C4-2B (cell line): ENCODE results near the gene NKG7.
A peak's percentile ranks its signal among the peaks of the same experiment; 100 is the strongest.
"Not testable (repeated sequence)": the region's sequence is repeated elsewhere in the genome, so short reads cannot be mapped to it uniquely, and the experiment has no call there.

Experiments
- H3K27ac ChIP-seq: fragments of 450-650 bp; 2 replicates; pipeline ENCODE4 v1.5.1; 2017
- ZFX ChIP-seq: fragments of 450-650 bp; IDR thresholded peaks from 2 replicates; pipeline ENCODE4 v1.6.1; 2017
- TF ChIP-seq, protein P1 (sequence below): fragments of 450-650 bp; conservative IDR thresholded peaks from 2 replicates; pipeline ENCODE4 v1.5.1; 2017; ENCODE audit warnings: mild to moderate bottlenecking

NKG7 gene

GRCh38 chr19:51372649-51373504, at the start of gene NKG7:
Gene NKG7 (minus strand): TSS chr19:51372654. CDS start chr19:51372535, 119 bp downstream.
- no peak for TF ChIP-seq ZFX
- TF ChIP-seq, protein P1, sequence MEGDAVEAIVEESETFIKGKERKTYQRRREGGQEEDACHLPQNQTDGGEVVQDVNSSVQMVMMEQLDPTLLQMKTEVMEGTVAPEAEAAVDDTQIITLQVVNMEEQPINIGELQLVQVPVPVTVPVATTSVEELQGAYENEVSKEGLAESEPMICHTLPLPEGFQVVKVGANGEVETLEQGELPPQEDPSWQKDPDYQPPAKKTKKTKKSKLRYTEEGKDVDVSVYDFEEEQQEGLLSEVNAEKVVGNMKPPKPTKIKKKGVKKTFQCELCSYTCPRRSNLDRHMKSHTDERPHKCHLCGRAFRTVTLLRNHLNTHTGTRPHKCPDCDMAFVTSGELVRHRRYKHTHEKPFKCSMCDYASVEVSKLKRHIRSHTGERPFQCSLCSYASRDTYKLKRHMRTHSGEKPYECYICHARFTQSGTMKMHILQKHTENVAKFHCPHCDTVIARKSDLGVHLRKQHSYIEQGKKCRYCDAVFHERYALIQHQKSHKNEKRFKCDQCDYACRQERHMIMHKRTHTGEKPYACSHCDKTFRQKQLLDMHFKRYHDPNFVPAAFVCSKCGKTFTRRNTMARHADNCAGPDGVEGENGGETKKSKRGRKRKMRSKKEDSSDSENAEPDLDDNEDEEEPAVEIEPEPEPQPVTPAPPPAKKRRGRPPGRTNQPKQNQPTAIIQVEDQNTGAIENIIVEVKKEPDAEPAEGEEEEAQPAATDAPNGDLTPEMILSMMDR: no peak
- no peak within 1 kb of the TSS for H3K27ac ChIP-seq

GRCh38 chr19:51422053-51422448, 49.6 kb upstream of the NKG7 start:
- TF ChIP-seq, protein P1: peak; percentile 98
- TF ChIP-seq ZFX: no peak
- H3K27ac ChIP-seq: no peak overlapping the region

- TF ChIP-seq, protein P1: no peak
- no peak for TF ChIP-seq ZFX
- no peak overlapping the region for H3K27ac ChIP-seq
Observed at GRCh38 chr19:51421229-51422052, 49.0 kb upstream of the NKG7 start.

- not testable (repeated sequence) for H3K27ac ChIP-seq
Observed at GRCh38 chr19:51420511-51420910, 48.1 kb upstream of the NKG7 start.

GRCh38 chr19:51418707-51419106, 46.3 kb upstream of the NKG7 start:
- no peak overlapping the region for H3K27ac ChIP-seq
- TF ChIP-seq, protein P1: no peak
- no peak for TF ChIP-seq ZFX

- TF ChIP-seq, protein P1: no peak
- no peak for TF ChIP-seq ZFX
- H3K27ac ChIP-seq: no peak overlapping the region
Observed at GRCh38 chr19:51417810-51418157, 45.3 kb upstream of the NKG7 start.

DNA sequence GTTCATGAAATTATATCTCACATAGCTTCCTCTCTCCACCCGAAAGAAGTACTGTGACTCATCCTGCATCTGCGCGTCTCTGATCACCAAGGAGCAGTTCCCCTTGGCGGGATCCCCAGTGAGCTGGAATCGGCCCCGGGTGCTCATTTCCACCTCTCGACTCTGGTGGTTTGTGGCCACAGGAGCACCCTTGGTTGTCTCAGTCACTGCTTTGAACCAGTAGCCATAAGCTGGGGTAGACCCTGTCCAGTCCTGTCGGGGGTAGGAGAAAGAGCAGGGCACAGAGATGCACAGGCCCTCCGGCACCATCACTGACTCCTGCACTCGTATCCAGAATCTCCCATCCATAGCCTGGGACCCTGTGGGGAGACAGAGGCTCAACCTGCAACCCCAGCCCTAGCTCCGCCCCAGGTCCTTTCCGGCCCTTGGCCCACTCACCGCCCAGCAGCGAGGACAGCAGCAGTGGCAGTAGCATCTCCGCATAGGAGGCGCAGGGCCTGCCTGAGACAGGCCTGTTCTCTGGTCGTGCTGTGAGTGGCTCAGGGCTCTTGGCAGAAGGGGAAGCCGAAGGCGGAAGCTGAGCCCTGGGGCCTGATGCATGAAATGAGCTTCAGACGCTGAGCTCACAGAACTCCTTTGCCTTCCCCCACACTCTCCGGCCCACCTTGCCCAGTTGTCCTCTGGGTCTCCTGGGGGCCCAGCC, 44.8 kb upstream of the NKG7 start, which contains the start of gene SIGLEC10:
Gene SIGLEC10, minus strand, starts transcription at position 536 of the 703 bp plus-strand sequence. Its CDS starts 61 bp downstream, at position 475.
- no peak for TF ChIP-seq ZFX
- TF ChIP-seq, protein P1: no peak
- no peak within 1 kb of the TSS for H3K27ac ChIP-seq

- H3K27ac ChIP-seq: not testable (repeated sequence)
Observed at GRCh38 chr19:51416422-51416821, 44.0 kb upstream of the NKG7 start.
